ENCODE measurements around the gene IGF2BP3. TPM values are rescaled to one million over a fixed set of nuclear protein-coding genes. Genes with fewer than 3 reads are reported as not detected.

The IGF2BP3 gene
- total RNA-seq, 1 donor from 2014 or later = not detected

- ATAC-seq = no peak
- no peak for DNase-seq (ENCODE audit: missing footprints)
- intact Hi-C loops (cut with DNase I) = loop anchor here (5.0 kb wide), 2 partner anchors 73 to 158 kb away; no protein-coding TSS in a partner anchor
Measured at GRCh38 chr7:23260371-23260770, 209.9 kb downstream of the IGF2BP3 start.

Other genes with a start within 250 kb of the IGF2BP3 start
- 234 TPM for gene GPNMB, start 223.7 kb downstream of the IGF2BP3 start, total RNA-seq
- gene MALSU1, start 171.2 kb downstream of the IGF2BP3 start, total RNA-seq = 119 TPM
- 27.7 TPM for gene TRA2A, start 61.5 kb upstream of the IGF2BP3 start, total RNA-seq
- gene CCDC126, start 126.9 kb upstream of the IGF2BP3 start, total RNA-seq = 8.5 TPM
- 2.6 TPM for gene FAM221A, start 209.7 kb upstream of the IGF2BP3 start, total RNA-seq
- 0.46 TPM for gene STK31, start 239.7 kb upstream of the IGF2BP3 start, total RNA-seq

All from Right ventricle myocardium inferior (tissue), 1 donor.